A673 (cell line): ENCODE data around the gene SLC45A1. TPM values are rescaled to one million over a fixed set of nuclear protein-coding genes. Genes with fewer than 3 reads are reported as not detected.

Experiments
- BruUV-seq: library from RNA; stranded (reverse); fragments of 400-500 nt; replicated peaks from 2 replicates; lab custom pipeline; 2021; lab: Mats Ljungman, UMichigan
- CTCF ChIA-PET: fragments of 300-600 bp; sonication (Branson Sonifier 250); formaldehyde crosslinking; loops from one replicate; lab custom pipeline; 2022; ENCODE audit warnings: antibody characterized with exemption; lab: Charles Lee
- POLR2A ChIA-PET: fragments of 300-600 bp; sonication (Branson Sonifier 250); formaldehyde crosslinking; loops from one replicate; lab custom pipeline; 2022; ENCODE audit warnings: antibody characterized with exemption; ENCODE audit not compliant: low non-redundant PET; lab: Charles Lee
- DNase-seq: peaks from one replicate; pipeline ENCODE4 v3.0.0-alpha.2; 2015; ENCODE audit warnings: low spot score
- H3K27ac ChIP-seq: fragments of 200-600 bp; sonication (generic); 2 replicates; pipeline ENCODE4 v1.5.1; 2016; ENCODE audit warnings: mixed run types, low read depth, mild to moderate bottlenecking, mixed read lengths, antibody characterized with exemption, low read length; ENCODE audit not compliant: poor library complexity, severe bottlenecking
- H3K27me3 ChIP-seq: fragments of 200-600 bp; sonication (generic); replicated peaks from 2 replicates; pipeline ENCODE4 v1.6.1; 2017; ENCODE audit warnings: mixed run types, low read depth, mild to moderate bottlenecking, mixed read lengths, antibody characterized with exemption, low read length; ENCODE audit not compliant: insufficient read depth, poor library complexity
- H3K36me3 ChIP-seq: fragments of 200-600 bp; sonication (generic); 2 replicates; pipeline ENCODE4 v1.6.1; 2016; ENCODE audit warnings: mixed run types, mild to moderate bottlenecking, mixed read lengths, antibody characterized with exemption, low read length; ENCODE audit not compliant: insufficient read depth, poor library complexity, severe bottlenecking
- H3K4me1 ChIP-seq: fragments of 200-600 bp; sonication (generic); 2 replicates; pipeline ENCODE4 v1.6.1; 2017; ENCODE audit warnings: mixed run types, mild to moderate bottlenecking, mixed read lengths, antibody characterized with exemption, low read length; ENCODE audit not compliant: insufficient read depth, poor library complexity, severe bottlenecking
- H3K4me3 ChIP-seq: fragments of 200-600 bp; sonication (generic); 2 replicates; pipeline ENCODE4 v1.5.1; 2016; ENCODE audit warnings: low read depth, mixed run types, mild to moderate bottlenecking, mixed read lengths, low read length; ENCODE audit not compliant: poor library complexity, severe bottlenecking
- H3K9me3 ChIP-seq: fragments of 200-600 bp; sonication (generic); 2 replicates; pipeline ENCODE4 v1.6.1; 2016; ENCODE audit warnings: mixed run types, low read depth, mild to moderate bottlenecking, mixed read lengths, antibody characterized with exemption, low read length; ENCODE audit not compliant: poor library complexity, severe bottlenecking
- EZH2 ChIP-seq: fragments of 200-600 bp; sonication (generic); IDR thresholded peaks from 2 replicates; pipeline ENCODE4 v1.6.1; 2017; ENCODE audit warnings: borderline replicate concordance, low read depth, mild to moderate bottlenecking, mixed read lengths, antibody characterized with exemption, low read length; ENCODE audit not compliant: poor library complexity, severe bottlenecking
- intact Hi-C: fragments of 100-400 bp; cut with micrococcal nuclease; formaldehyde crosslinking; loops from one replicate; pipeline ENCODE4 v1.10.0; 2022; ENCODE audit not compliant: unreplicated experiment
- total RNA-seq: library from RNA; stranded (reverse); gene quantifications from 2 replicates; pipeline ENCODE4 v1.2.3, GENCODE V29; 2021
- TF ChIP-seq, protein P1 (sequence below): fragments of 300-800, 200-600 bp; sonication (generic); conservative IDR thresholded peaks from 2 replicates; pipeline ENCODE4 v1.5.1; 2017; ENCODE audit warnings: low read depth, mild to moderate bottlenecking, antibody characterized with exemption, low read length, moderate library complexity, mixed read lengths

SLC45A1 gene
- total RNA-seq, 1 experiment from 2014 or later, result 0.82 TPM

GRCh38 chr1:8329858-8330257, 11.9 kb downstream of the SLC45A1 start:
- CTCF ChIA-PET, result interaction anchor here (0.7 kb wide), 1 partner anchor 372 kb away, joined by 4 read pairs; no protein-coding TSS in a partner anchor
- TF ChIP-seq, protein P1, sequence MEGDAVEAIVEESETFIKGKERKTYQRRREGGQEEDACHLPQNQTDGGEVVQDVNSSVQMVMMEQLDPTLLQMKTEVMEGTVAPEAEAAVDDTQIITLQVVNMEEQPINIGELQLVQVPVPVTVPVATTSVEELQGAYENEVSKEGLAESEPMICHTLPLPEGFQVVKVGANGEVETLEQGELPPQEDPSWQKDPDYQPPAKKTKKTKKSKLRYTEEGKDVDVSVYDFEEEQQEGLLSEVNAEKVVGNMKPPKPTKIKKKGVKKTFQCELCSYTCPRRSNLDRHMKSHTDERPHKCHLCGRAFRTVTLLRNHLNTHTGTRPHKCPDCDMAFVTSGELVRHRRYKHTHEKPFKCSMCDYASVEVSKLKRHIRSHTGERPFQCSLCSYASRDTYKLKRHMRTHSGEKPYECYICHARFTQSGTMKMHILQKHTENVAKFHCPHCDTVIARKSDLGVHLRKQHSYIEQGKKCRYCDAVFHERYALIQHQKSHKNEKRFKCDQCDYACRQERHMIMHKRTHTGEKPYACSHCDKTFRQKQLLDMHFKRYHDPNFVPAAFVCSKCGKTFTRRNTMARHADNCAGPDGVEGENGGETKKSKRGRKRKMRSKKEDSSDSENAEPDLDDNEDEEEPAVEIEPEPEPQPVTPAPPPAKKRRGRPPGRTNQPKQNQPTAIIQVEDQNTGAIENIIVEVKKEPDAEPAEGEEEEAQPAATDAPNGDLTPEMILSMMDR, result no peak
- TF ChIP-seq EZH2, result no peak
- intact Hi-C loops, result no loop called here
- Histone ChIP-seq H3K4me1 (no peaks in the 10 kb centered on the region), H3K27ac (no peak overlapping the region), H3K36me3 (no peaks in the 10 kb centered on the region), H3K9me3 (no peaks in the 10 kb centered on the region), H3K4me3 (no peak overlapping the region), H3K27me3 (no peaks in the 10 kb centered on the region)
- DNase-seq, result no peak
- POLR2A ChIA-PET, result no interaction called here
- BruUV-seq, result no TSS peak

GRCh38 chr1:8330271-8331125, 12.6 kb downstream of the SLC45A1 start:
- Histone ChIP-seq H3K9me3 (no peaks in the 10 kb centered on the region), H3K27ac (no peak overlapping the region), H3K36me3 (no peaks in the 10 kb centered on the region), H3K27me3 (no peaks in the 10 kb centered on the region), H3K4me3 (no peak overlapping the region), H3K4me1 (no peaks in the 10 kb centered on the region)
- intact Hi-C loops, result no loop called here
- TF ChIP-seq EZH2, result no peak
- TF ChIP-seq, protein P1, result no peak
- BruUV-seq, result no TSS peak
- no peak for DNase-seq
- ChIA-PET CTCF (interaction anchor here (0.7 kb wide), 1 partner anchor 371 kb away, joined by 4 read pairs; no protein-coding TSS in a partner anchor), POLR2A (no interaction called here)

DNA sequence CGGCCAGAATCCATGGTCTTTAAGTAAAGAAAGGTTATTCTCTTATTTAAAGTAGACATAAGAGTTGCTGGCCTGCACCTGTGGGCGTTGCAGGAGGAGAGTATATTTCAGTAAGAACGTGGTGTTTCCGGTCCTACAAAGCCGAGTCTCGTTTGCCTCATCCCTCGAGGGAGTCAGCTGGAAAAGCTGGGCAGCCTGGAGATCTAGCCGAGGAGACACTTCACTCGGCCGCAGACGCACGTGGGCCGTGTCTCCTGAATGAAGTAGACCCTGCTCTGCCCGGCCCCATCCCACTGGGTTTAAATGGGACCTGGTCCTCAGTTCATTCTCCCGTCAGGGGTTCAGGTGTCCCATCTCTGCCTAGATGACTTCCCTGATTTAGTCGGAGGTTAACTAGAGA, 14.9 kb downstream of the SLC45A1 start:
- H3K27ac ChIP-seq, result no peak overlapping the region
- DNase-seq, result no peak
- intact Hi-C loops, result no loop called here
- no peaks in the 10 kb centered on the region for H3K9me3 ChIP-seq
- no TSS peak for BruUV-seq
- H3K4me3 ChIP-seq, result no peak overlapping the region
- H3K4me1 ChIP-seq, result no peaks in the 10 kb centered on the region
- H3K36me3 ChIP-seq, result no peaks in the 10 kb centered on the region
- POLR2A ChIA-PET, result no interaction called here
- TF ChIP-seq EZH2, result no peak
- TF ChIP-seq, protein P1, result no peak
- H3K27me3 ChIP-seq, result no peaks in the 10 kb centered on the region
- CTCF ChIA-PET, result no interaction called here
